ENCODE measurements around the gene LGALS7. TPM values are rescaled to one million over a fixed set of nuclear protein-coding genes. Genes with fewer than 3 reads are reported as not detected.
"Not testable (repeated sequence)": the region's sequence is repeated elsewhere in the genome, so short reads cannot be mapped to it uniquely, and the experiment has no call there.

Gene LGALS7
- polyA plus RNA-seq, 3 donors = not detected

GRCh38 chr19:38770949-38771275 lies 2.4 kb downstream of the LGALS7 start:
- H2AFZ ChIP-seq (ENCODE audit: insufficient read depth, low read depth, low read length, poor library complexity, severe bottlenecking); H3K4me3 ChIP-seq (replicated peaks in 1 of 3; ENCODE audit: low read depth in 2 of 3, low read length in 3 of 3); H3K4me1 Mint-ChIP-seq; H3K9ac ChIP-seq (ENCODE audit: insufficient read depth, low read length, poor library complexity, severe bottlenecking); H4K20me1 ChIP-seq (ENCODE audit: insufficient read depth, low read length); H3K27me3 Mint-ChIP-seq (ENCODE audit: low read depth in 3 of 3); H3K36me3 Mint-ChIP-seq; H3K4me3 Mint-ChIP-seq; intact Hi-C loops (cut with micrococcal nuclease); H3K27ac ChIP-seq (ENCODE audit: low read depth in 1 of 2, low read length in 2 of 2); H3K4me2 ChIP-seq (replicated peaks; ENCODE audit: extremely low read depth, low read length, poor library complexity, severe bottlenecking); H3K79me2 ChIP-seq (ENCODE audit: insufficient read depth, low read length); H3K27ac Mint-ChIP-seq; H3K36me3 ChIP-seq (replicated peaks in 1 of 2; ENCODE audit: control insufficient read depth in 1 of 2, insufficient read depth in 2 of 2, low read length in 2 of 2); H3K27me3 ChIP-seq (ENCODE audit: control insufficient read depth in 2 of 2, insufficient read depth in 2 of 2, low read length in 2 of 2); DNase-seq; H3K9me3 Mint-ChIP-seq; H3K9me3 ChIP-seq (replicated peaks in 1 of 2; ENCODE audit: control insufficient read depth in 1 of 2, insufficient read depth in 1 of 2, low read length in 2 of 2): not testable (repeated sequence)
- peaks cover 5 to 13% of the 10 kb centered on the region in 2 donors for H3K4me1 ChIP-seq (ENCODE audit: control insufficient read depth in 1 of 2, insufficient read depth in 2 of 2, low read length in 2 of 2)
- WGBS (ENCODE audit: insufficient coverage) = no CpG with 5 or more reads among the region's 22 CpGs

- H3K4me3 ChIP-seq (replicated peaks in 1 of 3; ENCODE audit: low read depth in 2 of 3, low read length in 3 of 3) = peak overlapping the region; percentile 27 to 75 (median 44)
- H3K27ac Mint-ChIP-seq; H4K20me1 ChIP-seq (ENCODE audit: insufficient read depth, low read length); H3K36me3 ChIP-seq (replicated peaks in 1 of 2; ENCODE audit: control insufficient read depth in 1 of 2, insufficient read depth in 2 of 2, low read length in 2 of 2); H3K79me2 ChIP-seq (ENCODE audit: insufficient read depth, low read length); H3K27me3 ChIP-seq (ENCODE audit: control insufficient read depth in 2 of 2, insufficient read depth in 2 of 2, low read length in 2 of 2); intact Hi-C loops (cut with micrococcal nuclease); DNase-seq; H3K9me3 ChIP-seq (replicated peaks in 1 of 2; ENCODE audit: control insufficient read depth in 1 of 2, insufficient read depth in 1 of 2, low read length in 2 of 2); H3K9me3 Mint-ChIP-seq; H3K27me3 Mint-ChIP-seq (ENCODE audit: low read depth in 3 of 3); H3K4me1 Mint-ChIP-seq; H3K36me3 Mint-ChIP-seq: not testable (repeated sequence)
- H3K27ac ChIP-seq (ENCODE audit: low read depth in 1 of 2, low read length in 2 of 2) = peak overlapping the region in 1 of 2 donors; percentile 81
- peak overlapping the region; percentile 79 for H3K4me2 ChIP-seq (replicated peaks; ENCODE audit: extremely low read depth, low read length, poor library complexity, severe bottlenecking)
- H3K4me1 ChIP-seq (ENCODE audit: control insufficient read depth in 1 of 2, insufficient read depth in 2 of 2, low read length in 2 of 2) = peaks cover 5 to 13% of the 10 kb centered on the region in 2 donors
- peak overlapping the region; percentile 92 for H2AFZ ChIP-seq (ENCODE audit: insufficient read depth, low read depth, low read length, poor library complexity, severe bottlenecking)
- peak overlapping the region; percentile 51 to 68 for H3K4me3 Mint-ChIP-seq
- peak overlapping the region; percentile 55 for H3K9ac ChIP-seq (ENCODE audit: insufficient read depth, low read length, poor library complexity, severe bottlenecking)
- WGBS (ENCODE audit: insufficient coverage) = 9% methylated on average over 10 of the region's 58 CpGs
Measured at GRCh38 chr19:38770228-38770948, 2.9 kb downstream of the LGALS7 start.
